ENCODE data around the gene UBR4.

UBR4 gene

DNA sequence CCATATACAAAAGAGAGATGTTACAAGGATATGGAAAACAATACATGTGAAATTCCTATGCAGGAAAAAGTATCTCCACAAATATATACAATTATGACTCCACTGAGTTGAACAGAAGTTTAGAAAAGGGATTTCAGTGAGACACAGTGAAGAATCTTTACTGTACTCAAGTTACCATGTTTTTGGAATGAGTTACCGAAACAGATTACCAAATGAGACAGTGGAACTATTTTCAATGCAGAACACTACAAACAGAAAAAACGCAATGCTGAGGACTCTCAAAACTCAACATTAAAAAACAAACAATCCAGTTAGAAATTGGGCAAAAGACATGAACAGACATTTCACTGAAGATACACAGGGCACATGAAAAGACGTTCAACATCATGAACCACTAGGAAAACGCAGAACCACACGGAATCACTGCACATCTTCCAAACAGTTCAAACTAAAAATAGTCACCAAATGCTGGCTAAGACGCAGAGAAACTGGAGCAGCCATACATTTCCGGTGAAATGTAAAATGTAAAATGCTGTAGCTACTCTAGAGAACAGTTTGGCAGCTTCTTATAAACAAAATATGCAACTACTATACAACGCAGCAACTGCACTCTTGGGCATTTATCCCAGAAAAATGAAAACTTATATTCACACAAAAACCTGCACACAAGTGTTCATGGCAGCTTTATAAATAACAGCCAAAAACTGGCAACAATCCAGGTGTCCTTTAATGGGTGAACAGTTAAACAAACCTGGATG is 118.7 kb downstream of the UBR4 start:
- no peak for DNase-seq (ENCODE audit: low read depth in 2 of 2)

DNA sequence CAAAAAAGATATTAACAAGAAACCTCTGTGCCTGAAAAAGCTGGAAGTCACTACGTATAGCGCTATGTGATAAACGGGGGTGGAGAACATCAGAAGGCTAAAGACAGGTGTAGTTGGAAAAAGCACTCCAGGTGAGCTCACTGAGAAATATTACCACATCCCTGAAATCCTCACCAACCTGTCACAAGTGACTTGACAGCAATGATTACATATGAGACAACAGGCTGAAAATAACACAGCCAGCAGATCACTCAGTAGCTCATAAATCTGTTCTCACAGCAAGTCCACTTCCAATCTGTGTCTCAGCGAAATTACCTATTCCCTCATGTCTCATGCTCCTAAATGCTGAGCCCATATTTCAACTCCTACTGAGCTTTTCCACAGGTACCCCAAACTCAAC is 120.5 kb downstream of the UBR4 start:
- DNase-seq (ENCODE audit: low read depth in 2 of 2) = no peak

DNA sequence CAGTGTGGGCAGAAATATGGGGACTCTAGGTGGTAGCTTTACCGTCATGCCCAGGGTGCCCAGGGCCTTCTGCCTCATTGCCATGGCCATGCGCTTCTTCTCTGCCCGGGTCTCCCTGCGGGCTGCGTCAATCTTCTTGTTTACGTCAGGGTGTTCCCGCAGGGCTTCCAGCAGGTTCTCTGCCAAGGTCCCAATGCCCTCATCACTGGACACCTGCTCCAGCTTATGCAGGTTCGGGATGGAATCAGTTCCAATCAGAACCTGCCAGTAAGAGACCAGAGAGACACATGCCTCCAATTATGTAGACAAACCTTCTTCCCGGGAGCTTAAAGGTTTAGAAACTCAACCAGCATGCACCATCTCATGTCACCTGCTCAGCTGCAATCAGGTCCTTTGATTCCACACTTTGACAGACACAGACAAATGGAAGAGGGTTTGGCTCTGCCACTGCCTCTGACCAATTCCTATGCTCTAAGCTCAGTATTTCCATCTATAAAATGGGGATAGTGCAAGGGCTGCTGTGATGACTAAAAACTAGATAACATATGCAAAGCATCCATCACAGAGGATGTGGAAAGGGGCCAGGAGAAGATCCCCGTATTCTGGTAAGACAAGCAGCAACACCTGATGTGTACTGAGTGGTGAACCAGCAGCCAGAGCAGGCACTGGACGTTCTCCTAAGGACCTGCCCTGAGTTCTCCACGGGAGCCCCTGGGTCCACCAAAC is 121.2 kb downstream of the UBR4 start:
- no peak for DNase-seq (ENCODE audit: low read depth in 2 of 2)

DNA sequence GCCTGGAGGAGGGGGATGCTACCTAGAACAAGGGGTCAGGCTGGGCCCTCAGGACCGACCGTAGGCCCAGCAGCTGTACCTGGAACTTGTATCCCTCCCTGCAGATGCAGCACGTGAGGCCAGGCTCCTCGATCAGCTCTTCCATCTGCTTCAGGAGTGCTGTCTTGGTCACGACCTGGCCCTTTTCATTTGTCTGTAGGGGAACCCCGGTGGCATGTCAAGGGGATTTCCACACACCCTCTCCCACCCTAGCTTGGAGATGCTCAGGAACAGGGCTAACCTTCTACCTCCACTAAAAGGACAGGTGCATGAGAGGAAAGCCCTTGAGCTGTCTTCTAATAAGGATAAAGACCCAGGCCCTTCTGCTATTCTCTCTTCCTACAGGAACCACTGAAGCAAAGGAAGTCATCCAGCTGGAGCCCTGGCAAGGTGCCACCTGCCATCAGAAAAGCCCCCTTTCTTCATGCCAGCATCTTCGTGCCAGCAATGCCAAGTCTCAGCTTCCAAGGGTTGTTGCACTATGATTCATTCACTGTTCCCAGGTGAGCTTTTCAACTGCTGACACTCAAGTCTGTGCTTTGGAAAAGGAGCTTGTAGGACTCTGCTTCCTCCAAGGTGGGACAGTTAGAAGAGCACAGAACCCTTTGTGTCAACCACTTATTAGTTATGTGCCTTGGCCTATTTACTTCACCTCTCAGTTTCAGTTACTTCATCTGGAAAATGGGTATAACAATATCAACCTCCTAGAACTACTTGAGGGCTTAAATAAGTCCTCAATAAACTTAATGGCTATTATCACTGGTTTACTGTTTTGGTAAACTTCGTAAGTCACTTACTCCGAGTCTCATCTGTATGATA is 122.1 kb downstream of the UBR4 start:
- DNase-seq (ENCODE audit: low read depth in 2 of 2) = no peak

DNA sequence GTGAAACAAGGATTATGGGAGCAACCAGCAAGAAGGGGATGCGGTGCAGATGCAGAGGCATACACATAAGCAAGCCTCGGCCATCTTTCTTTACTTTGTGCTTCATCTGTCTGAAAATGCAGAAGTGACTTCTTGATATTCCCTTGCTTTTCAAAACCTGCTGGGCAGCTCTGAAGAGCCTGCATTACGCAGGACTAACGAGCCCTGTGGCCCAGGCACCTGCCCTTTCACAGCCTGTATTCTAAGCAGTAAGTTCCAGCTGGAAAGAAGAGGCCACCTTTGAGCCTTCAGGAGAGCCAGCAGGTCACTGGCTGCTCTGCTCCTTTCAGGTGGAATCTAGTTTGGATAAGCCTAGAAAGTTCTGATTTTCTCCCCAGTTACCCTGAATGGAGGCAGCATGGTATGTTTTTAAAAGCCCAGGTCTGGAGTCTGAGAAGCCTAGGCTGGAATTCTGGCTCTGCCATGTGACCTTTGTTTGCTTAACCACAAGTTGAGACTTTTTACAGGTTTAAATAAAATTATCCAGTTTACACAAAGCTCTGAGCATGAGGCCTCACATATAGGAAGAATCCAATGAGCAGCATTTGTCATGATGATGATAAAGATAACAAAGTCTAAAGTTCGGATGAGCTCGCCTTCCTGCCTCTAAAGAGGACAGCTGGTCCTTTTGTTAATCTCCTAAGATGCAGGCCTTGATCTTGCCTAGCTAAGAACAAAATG is 122.9 kb downstream of the UBR4 start:
- no peak for DNase-seq (ENCODE audit: low read depth in 2 of 2)

DNA sequence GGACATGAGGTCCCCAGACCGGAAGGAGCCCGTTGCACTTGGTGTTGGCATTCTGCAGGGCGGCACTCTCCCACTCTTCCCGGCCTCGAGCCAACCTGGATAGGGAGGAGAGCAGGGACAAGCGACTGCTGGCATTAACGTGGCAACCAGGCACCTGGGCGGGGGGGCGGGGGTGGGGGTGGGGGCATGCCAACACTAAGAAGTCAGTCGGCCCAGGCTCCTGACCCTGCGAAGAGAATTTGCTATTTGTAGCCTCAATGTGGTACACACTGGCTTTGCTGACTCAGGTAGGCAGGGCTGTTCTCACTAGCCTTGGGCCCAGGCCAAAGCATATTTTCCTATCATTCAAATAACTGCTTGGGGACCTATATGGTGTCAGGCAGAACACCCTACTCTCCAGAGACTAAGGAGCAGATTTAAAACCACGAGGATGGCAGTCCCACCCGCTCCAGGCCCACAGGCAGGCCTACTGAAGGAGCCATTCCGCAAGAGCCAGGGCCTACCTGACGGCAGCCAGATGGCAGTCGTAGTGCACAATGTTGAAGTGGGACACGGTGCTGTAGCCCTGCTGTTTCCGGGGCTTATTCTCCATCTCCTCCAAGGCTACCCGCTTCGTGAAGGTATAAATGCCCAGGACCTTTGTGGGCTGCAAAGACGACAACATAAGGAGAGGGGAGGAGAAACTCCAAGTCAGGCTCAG is 123.7 kb downstream of the UBR4 start:
- DNase-seq (ENCODE audit: low read depth in 2 of 2) = no peak

DNA sequence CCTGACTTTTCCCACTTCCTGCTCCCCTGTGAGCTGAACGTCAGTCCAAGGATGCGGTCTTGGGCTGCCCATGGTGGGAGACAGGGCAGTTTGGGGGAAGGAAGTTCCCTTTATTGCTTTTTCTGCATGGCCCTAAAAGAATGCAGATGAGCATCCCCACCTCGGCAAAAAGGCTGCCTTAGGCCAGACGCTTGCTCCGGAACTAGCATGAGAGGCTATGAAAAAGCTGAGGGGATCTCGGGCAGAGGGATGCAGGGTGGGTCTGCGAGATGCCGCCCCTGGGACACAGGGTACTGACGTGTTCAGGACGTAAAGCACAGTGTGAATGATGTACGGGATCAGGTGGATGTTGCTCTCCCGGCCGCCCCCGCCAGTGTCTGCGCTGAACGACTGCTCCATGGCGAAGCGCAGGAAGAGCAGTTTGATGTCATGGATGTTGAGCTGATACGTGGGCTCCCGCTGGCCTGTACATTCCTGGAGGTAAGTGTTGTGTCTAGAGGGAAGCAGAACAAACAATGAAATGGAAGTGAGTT is 125.8 kb downstream of the UBR4 start:
- DNase-seq (ENCODE audit: low read depth in 2 of 2) = no peak

DNA sequence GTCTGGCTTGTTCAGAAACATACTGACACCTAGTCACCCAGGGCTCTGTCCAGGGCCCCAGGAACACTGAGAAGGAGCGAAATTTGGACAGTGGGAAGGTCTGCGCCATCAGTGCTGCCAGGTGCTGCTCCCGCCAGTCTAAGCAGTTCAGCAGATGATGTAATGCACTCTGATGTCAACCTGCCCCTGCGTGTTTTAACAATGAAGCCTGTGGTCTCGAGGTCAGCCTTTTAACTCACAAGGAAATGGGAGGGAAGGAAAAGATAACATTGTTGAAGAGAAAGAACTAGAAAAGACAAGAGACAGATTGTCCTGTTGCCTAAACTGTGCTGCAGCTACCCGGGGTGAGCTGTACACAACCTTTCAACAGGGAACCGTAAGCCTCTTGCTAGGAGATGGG is 127.0 kb downstream of the UBR4 start:
- no peak for DNase-seq (ENCODE audit: low read depth in 2 of 2)

DNA sequence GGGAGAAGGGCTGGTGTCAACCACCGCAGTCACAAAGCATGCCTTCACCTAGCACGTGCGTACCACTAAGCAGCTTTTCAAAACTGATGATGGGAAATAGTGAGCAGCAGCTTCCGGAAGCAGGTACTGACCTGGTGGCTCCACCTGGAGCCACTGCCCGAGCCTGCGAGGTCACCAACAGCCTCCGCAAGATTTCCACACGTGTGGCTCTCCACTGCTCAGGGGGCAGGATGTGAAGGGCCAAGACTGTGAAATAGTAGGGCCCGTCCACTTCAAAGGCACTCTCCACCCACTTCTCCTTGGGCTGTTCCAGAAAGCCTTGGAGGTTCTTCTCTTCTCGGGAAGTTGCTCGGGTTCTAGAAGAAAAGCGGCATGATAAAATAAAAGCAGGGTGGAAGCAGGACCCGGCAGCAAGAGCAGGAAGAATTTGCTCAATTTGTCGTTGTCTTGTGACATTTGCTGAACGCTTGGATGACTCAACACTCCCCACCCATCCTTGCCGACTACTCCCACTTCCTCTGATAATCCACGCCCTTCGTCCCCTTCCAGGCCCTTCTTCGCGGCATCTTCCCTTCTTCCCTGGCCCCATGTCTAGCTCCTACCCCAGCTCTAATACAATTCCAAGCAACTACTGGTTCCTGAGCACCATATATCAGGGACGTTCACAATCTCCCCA is 128.7 kb downstream of the UBR4 start:
- no peak for DNase-seq (ENCODE audit: low read depth in 2 of 2)

DNA sequence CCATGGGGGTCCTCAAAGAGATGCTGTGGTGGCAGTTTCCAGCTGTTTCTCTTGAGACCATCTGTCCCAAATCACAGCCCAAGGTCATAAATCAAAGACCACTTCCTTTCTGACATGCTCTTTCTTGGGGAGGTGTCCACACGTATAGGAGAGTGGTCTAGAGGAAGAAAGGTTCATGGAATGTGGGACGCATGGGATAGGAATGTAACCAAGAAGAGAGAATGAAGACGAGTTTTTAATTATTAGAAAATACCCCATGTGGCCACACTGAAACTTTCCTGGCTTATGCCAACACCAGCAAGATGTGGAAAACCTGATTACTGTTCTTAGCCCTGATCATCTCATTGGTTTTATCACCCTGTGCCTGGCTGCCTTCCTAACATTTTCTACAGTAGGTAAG is 129.3 kb downstream of the UBR4 start:
- no peak for DNase-seq (ENCODE audit: low read depth in 2 of 2)

DNA sequence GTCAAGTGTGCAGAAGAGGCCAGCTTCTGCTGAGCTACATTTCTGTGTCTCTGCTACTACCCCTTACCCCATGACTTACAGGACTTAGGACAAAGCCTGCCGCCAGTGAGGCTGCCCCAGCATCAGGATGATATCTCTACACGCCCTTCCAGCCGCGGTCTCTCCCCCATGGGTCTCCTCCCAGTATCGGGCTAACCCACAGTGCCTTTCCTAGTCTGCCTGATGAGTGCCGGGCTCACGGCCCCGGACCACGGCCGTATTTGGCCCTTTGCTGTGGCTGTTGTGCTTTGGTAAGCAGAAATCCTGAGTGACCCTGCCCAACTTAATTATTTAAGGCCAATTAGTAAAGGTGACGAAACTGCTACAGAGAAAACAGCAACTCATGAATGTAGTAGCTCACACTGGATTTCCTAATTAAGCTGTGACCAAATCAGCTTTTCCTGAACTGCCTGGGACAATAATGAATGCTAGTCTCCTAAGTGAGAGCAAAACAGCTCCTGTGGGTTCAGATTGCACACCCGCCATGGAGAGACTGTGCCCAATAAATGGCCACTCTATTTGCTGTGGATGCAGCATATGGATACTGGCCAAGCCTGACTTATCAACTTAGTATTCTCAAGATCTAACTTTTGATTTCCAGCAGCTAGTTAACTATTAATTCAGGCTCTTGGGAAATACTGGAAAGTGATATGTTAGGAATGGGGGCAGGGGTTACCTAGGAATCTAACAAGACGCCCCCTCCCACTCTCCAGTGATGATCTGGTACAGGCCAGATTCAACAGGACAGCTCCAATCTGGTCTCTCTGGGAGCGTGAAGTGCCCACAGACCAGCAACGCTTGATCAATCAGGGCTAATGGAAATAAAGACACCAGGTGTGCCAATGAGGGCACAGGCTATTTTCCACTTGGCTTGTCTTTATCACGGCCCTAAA is 130.3 kb downstream of the UBR4 start:
- no peak for DNase-seq (ENCODE audit: low read depth in 2 of 2)

DNA sequence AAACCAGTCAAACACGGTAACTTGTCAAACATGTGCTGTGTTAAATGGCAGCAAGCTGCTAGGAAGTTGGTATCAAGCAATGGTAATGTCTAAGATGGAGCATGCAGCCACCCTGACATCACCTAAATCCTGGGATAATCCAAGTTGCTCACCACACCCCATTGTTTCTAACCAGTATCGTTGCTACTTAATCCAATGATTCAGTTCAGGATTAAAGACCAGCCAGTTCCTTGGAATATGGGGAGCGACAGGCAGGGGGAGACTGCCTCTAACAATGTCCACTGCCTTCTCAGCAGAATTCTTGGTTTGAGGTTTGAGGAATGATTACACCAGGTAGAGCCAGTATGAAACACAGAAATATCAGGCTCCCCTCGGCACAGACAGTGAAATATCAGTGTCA is 131.5 kb downstream of the UBR4 start:
- DNase-seq (ENCODE audit: low read depth in 2 of 2) = no peak

DNA sequence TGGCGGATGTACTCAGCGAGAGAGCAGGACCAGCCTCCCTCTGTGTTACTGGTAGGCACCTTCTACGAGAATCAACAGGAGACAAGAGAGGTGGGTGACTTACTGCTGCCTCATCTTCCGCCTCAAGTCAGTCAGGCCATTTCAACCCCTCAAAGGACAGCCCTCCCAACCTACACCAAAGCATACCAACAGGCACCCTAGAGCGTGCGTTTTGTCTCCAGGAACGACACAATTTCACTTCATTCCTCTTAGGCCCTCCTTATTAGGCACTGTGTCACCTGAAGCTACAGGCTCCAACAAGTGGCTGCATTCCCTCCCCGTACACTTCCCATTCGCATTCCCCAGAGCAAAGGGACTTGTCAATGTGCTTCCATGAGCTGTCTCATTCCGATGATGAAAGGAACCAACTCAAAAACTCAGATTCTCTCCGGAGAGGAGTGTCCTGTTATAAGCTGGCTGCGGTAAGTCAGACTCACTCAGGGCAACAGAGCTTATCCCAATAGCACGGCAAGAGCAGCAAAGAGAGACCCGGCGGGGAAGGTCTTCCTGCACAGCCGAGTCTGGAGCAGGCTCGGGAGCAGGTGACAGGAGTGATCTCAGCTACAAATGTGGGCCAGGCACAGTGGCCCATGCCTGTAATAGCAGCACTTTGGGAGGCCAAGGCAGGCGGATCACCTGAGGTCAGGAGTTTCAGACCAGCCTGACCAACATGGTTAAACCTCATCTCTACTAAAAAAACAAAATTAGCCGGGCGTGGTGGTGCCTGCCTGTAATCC is 133.0 kb downstream of the UBR4 start:
- no peak for DNase-seq (ENCODE audit: low read depth in 2 of 2)

DNA sequence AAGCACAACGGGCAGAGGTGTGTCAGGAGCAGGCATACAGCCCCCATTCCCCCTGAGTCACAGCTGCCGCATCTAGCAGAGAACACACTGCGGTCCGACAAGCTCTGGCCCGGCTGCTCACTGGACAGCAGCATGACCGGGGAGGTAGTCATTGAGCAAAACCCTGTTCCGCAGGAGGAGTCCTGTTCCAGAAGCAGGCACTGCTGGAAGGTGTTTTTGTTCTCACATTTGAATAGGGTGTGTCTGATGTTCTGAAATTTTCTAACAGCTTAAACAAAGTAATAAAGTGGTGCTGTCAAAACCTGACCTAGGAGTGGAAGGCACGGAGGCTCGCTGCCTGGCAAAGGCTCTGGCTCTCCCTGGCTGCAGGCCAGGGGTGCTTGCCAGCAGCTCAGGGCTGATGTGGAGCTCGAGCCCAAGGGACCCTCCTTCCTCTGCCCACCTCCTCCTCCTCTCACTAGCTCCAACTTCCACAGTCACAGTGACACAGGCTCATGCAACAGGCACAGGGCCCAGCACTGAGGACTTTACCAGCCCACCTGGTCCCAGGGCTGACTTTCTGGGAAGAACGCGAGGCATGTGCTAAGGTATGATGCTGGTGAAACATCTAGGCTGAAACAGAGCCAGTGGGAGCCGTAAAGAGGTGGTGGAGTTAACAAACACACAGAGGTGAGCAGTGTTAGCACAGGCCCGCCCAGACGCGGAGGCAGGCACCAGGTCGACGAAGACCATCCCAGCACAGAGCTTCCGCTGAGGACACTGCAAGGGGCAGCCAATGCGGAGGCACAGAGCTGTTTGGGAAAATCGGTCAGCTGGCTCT is 135.0 kb downstream of the UBR4 start:
- DNase-seq (ENCODE audit: low read depth in 2 of 2) = no peak

DNA sequence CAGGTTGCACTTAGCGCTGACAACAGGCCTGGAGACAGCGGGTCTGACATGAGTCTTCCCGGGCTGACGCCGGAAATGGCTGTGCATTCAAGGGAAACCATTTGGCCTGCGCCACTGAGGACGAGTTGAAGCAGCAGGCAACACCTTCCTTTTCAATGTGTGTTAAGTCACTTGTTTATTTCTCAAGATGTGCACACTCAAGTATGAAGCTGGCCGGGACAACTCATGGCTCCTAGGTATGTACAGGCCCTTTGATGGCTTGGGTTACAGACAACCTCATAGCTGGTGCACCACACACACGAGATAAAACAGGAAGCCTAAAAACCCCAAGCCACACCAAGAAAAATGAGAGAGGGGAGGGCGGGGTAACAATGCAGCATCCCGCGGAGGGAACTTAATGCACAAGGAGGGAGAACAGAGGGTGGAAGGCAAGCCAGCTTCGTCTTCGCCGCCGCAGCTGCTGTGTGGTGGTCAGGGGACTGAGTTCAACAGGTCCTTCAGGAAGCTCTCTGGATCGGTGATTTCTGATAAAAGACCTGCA is 135.6 kb downstream of the UBR4 start:
- DNase-seq (ENCODE audit: low read depth in 2 of 2) = peak; percentile 19

DNA sequence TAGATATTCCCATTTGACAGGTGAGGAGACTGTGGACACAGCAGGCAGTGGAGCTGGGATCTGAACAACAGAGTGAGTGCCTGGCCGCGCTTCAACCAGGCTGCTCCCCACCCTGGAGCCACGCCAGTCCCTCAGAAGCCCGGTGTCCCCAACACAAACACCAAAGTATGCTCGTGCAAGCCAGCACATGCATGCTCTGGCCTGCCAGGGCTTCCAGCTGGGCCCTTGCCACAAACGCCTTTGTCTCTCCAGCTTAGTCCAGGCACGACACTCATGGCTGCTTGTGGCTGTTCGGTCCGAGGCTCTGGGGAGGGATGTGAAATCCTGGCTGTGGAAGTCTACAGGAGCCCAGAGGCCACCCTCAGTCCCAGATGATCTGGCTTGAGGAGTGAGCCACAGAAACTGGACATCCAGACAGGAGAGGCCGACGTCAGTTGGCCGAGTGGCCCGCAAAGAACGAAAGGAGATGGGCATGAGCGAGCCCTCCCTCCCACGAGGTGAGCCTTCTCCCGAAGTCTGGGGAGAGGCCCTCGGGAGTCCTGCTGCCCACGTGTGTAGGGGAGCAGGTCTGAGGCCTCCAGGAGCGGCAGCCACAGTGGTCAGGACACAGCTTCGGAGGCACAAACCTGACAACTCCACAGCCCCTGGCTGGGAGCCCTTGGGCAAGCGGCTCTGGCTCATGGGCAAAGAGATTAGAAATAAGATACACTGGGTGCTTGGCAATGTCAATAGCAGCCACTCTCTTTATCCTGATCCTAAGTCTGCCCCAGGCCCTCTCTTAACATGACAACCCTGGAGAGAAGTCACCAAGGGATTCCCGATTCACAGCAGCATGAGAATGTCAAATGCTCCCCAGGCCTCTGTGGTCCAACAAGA is 136.5 kb downstream of the UBR4 start:
- DNase-seq (ENCODE audit: low read depth in 2 of 2) = no peak
